ENCODE results near the gene RLN2.

The RLN2 gene

GRCh38 chr9:5286262-5286661 lies 18.3 kb downstream of the RLN2 start:
- DNase-seq (ENCODE audit: low spot score) (no peak), ATAC-seq (ENCODE audit: low read depth) (no peak)
- Histone ChIP-seq H3K27me3 (ENCODE audit: insufficient read depth, poor library complexity, severe bottlenecking) (no peaks in the 10 kb centered on the region), H3K27ac (ENCODE audit: poor library complexity, severe bottlenecking) (no peak overlapping the region), H3K4me1 (ENCODE audit: insufficient read depth, poor library complexity, severe bottlenecking) (no peaks in the 10 kb centered on the region), H3K9me3 (ENCODE audit: severe bottlenecking) (no peaks in the 10 kb centered on the region), H3K36me3 (ENCODE audit: low read depth) (no peaks in the 10 kb centered on the region), H3K4me3 (ENCODE audit: severe bottlenecking) (no peak overlapping the region)
- no peak for TF ChIP-seq CTCF (IDR thresholded peaks at IDR 0.05; ENCODE audit: poor library complexity, severe bottlenecking)

- Histone ChIP-seq H3K27me3 (ENCODE audit: insufficient read depth, poor library complexity, severe bottlenecking) (no peaks in the 10 kb centered on the region), H3K9me3 (ENCODE audit: severe bottlenecking) (no peaks in the 10 kb centered on the region), H3K36me3 (ENCODE audit: low read depth) (no peaks in the 10 kb centered on the region), H3K4me3 (ENCODE audit: severe bottlenecking) (no peak overlapping the region), H3K27ac (ENCODE audit: poor library complexity, severe bottlenecking) (no peak overlapping the region), H3K4me1 (ENCODE audit: insufficient read depth, poor library complexity, severe bottlenecking) (no peaks in the 10 kb centered on the region)
- no peak for TF ChIP-seq CTCF (IDR thresholded peaks at IDR 0.05; ENCODE audit: poor library complexity, severe bottlenecking)
- ATAC-seq (ENCODE audit: low read depth) = no peak
- no peak for DNase-seq (ENCODE audit: low spot score)
These were observed 26.0 kb downstream of the RLN2 start for GRCh38 chr9:5278486-5278885.

GRCh38 chr9:5274770-5275169 lies 29.7 kb downstream of the RLN2 start:
- H3K27ac ChIP-seq (ENCODE audit: poor library complexity, severe bottlenecking) = no peak overlapping the region
- no peaks in the 10 kb centered on the region for H3K9me3 ChIP-seq (ENCODE audit: severe bottlenecking)
- no peaks in the 10 kb centered on the region for H3K27me3 ChIP-seq (ENCODE audit: insufficient read depth, poor library complexity, severe bottlenecking)
- no peak overlapping the region for H3K4me3 ChIP-seq (ENCODE audit: severe bottlenecking)
- no peaks in the 10 kb centered on the region for H3K4me1 ChIP-seq (ENCODE audit: insufficient read depth, poor library complexity, severe bottlenecking)
- no peak for TF ChIP-seq CTCF (IDR thresholded peaks at IDR 0.05; ENCODE audit: poor library complexity, severe bottlenecking)
- ATAC-seq (ENCODE audit: low read depth) = no peak
- no peaks in the 10 kb centered on the region for H3K36me3 ChIP-seq (ENCODE audit: low read depth)
- no peak for DNase-seq (ENCODE audit: low spot score)

GRCh38 chr9:5269249-5269715 lies 35.2 kb downstream of the RLN2 start:
- no peak for DNase-seq (ENCODE audit: low spot score)
- peak; percentile 95 for ATAC-seq (ENCODE audit: low read depth)
- H3K27me3 ChIP-seq (ENCODE audit: insufficient read depth, poor library complexity, severe bottlenecking) = no peaks in the 10 kb centered on the region
- H3K36me3 ChIP-seq (ENCODE audit: low read depth) = no peaks in the 10 kb centered on the region
- H3K27ac ChIP-seq (ENCODE audit: poor library complexity, severe bottlenecking) = peak overlapping the region; percentile 69
- H3K4me3 ChIP-seq (ENCODE audit: severe bottlenecking) = no peak overlapping the region
- H3K4me1 ChIP-seq (ENCODE audit: insufficient read depth, poor library complexity, severe bottlenecking) = peaks cover 13% of the 10 kb centered on the region
- no peaks in the 10 kb centered on the region for H3K9me3 ChIP-seq (ENCODE audit: severe bottlenecking)
- TF ChIP-seq CTCF (IDR thresholded peaks at IDR 0.05; ENCODE audit: poor library complexity, severe bottlenecking) = no peak

DNA sequence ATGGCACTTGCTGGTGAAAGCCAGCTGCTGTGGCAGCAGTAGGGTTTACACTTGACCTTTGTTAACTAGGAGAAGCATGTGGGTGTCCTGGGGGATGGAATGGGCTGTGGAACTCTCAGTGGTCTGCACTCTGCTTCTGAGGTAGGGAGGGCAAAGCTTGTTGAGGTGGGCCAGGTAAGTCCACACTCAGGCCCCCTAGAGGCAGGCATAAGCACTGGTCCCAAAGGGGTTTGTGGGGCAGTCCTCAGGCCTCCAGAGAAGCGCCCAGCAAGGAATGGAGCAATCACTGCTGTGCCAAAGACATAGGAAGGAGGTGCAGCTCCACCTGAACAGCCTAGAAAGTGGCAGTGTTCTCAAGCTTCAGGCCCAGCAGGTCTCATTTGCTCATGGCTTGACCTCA lies 38.6 kb downstream of the RLN2 start:
- DNase-seq (ENCODE audit: low spot score) = no peak

More for the DNA sequence above, 38.6 kb downstream of the RLN2 start:
- no peak for TF ChIP-seq CTCF (IDR thresholded peaks at IDR 0.05; ENCODE audit: poor library complexity, severe bottlenecking)
- H3K4me1 ChIP-seq (ENCODE audit: insufficient read depth, poor library complexity, severe bottlenecking) = peaks cover 13% of the 10 kb centered on the region
- no peaks in the 10 kb centered on the region for H3K9me3 ChIP-seq (ENCODE audit: severe bottlenecking)
- ATAC-seq (ENCODE audit: low read depth) = no peak
- H3K27me3 ChIP-seq (ENCODE audit: insufficient read depth, poor library complexity, severe bottlenecking) = no peaks in the 10 kb centered on the region
- H3K4me3 ChIP-seq (ENCODE audit: severe bottlenecking) = no peak overlapping the region
- H3K36me3 ChIP-seq (ENCODE audit: low read depth) = no peaks in the 10 kb centered on the region
- no peak overlapping the region for H3K27ac ChIP-seq (ENCODE audit: poor library complexity, severe bottlenecking)

Data from RWPE2 (cell line).